H1 (cell line): ENCODE data around the gene LSM3. TPM values are rescaled to one million over a fixed set of nuclear protein-coding genes. Genes with fewer than 3 reads are reported as not detected.

Experiments used
- CTCF ChIA-PET: fragments of 300-600 bp; sonication (Branson Sonifier 250); formaldehyde crosslinking; loops from one replicate; lab custom pipeline; 2021; ENCODE audit not compliant: partially characterized antibody; lab: Charles Lee
- POLR2A ChIA-PET: fragments of 300-600 bp; sonication (Branson Sonifier 250); formaldehyde crosslinking; loops from one replicate; lab custom pipeline; 2021; ENCODE audit warnings: inconsistent platforms; ENCODE audit not compliant: partially characterized antibody; lab: Charles Lee
- DNase-seq, 2 experiments: peaks; one replicate each; pipeline versions ENCODE4 v3.0.0 to v3.0.0-alpha.2; 2010 to 2022; ENCODE audit warnings: low spot score in 2 of 2, low read depth in 1 of 2, mixed read lengths in 1 of 2
- FAIRE-seq: peaks from 2 replicates; lab custom pipeline; 2011; peaks lifted over from hg19 to GRCh38; lab: Jason Lieb, UNC
- H2AFZ ChIP-seq: 2 replicates; pipeline ENCODE4 v1.8.1; 2012; ENCODE audit warnings: low read length, inconsistent platforms
- H2AK5ac ChIP-seq: 2 replicates; pipeline ENCODE4 v1.6.1; 2013; ENCODE audit warnings: low read depth, low read length
- H2BK120ac ChIP-seq: replicated peaks from 2 replicates; pipeline ENCODE3; 2013; ENCODE audit warnings: low read depth, low read length, inconsistent platforms
- H2BK12ac ChIP-seq: 2 replicates; pipeline ENCODE4 v1.6.1; 2013; ENCODE audit warnings: low read depth, low read length
- H2BK15ac ChIP-seq: 2 replicates; pipeline ENCODE4 v1.6.1; 2013; ENCODE audit warnings: low read length
- H2BK20ac ChIP-seq: 2 replicates; pipeline ENCODE4 v1.6.1; 2013; ENCODE audit warnings: low read length
- H2BK5ac ChIP-seq: 2 replicates; pipeline ENCODE4 v1.6.1; 2013; ENCODE audit warnings: low read depth, low read length
- H3K14ac ChIP-seq: 2 replicates; pipeline ENCODE4 v1.6.1; 2013; ENCODE audit warnings: inconsistent platforms; ENCODE audit not compliant: insufficient read length
- H3K18ac ChIP-seq: 2 replicates; pipeline ENCODE4 v1.6.1; 2013; ENCODE audit warnings: low read length; ENCODE audit errors: extremely low read depth
- H3K23ac ChIP-seq: 2 replicates; pipeline ENCODE4 v1.6.1; 2013; ENCODE audit warnings: inconsistent platforms; ENCODE audit not compliant: insufficient read length
- H3K23me2 ChIP-seq: 2 replicates; pipeline ENCODE4 v1.6.1; 2013; ENCODE audit warnings: low read depth, low read length
- H3K27ac ChIP-seq: 2 replicates; pipeline ENCODE4 v1.6.1; 2011; ENCODE audit warnings: low read depth, low read length, inconsistent platforms
- H3K27me3 ChIP-seq, 4 experiments: replicated peaks in 1 of 4; 1 replicate in 1 of 4; 2 replicates in 3 of 4; pipeline versions ENCODE4 v1.6.1 to v1.8.1; 2011 to 2013; ENCODE audit warnings: low read length in 3 of 4, mild to moderate bottlenecking in 3 of 4, inconsistent platforms in 2 of 4, mixed read lengths in 2 of 4, moderate library complexity in 1 of 4; ENCODE audit not compliant: control insufficient read depth in 3 of 4, insufficient read depth in 3 of 4; ENCODE audit errors: extremely low read depth in 1 of 4
- H3K36me3 ChIP-seq, 4 experiments: 2 replicates each; pipeline versions ENCODE4 v1.6.1 to v1.8.1; 2011 to 2013; ENCODE audit warnings: mild to moderate bottlenecking in 4 of 4, low read length in 3 of 4, moderate library complexity in 2 of 4, control low read depth in 1 of 4, inconsistent platforms in 1 of 4; ENCODE audit not compliant: insufficient read depth in 4 of 4, control insufficient read depth in 2 of 4
- H3K4ac ChIP-seq: replicated peaks from 2 replicates; pipeline ENCODE3; 2013; ENCODE audit warnings: low read length, low read depth, mixed read lengths, inconsistent platforms; ENCODE audit not compliant: insufficient read length
- H3K4me1 ChIP-seq, 4 experiments: replicated peaks in 1 of 4; 1 replicate in 1 of 4; 2 replicates in 3 of 4; pipeline versions ENCODE4 v1.6.1 to v1.8.1; 2011 to 2013; ENCODE audit warnings: low read length in 3 of 4, inconsistent platforms in 2 of 4, mixed read lengths in 1 of 4; ENCODE audit not compliant: insufficient read depth in 4 of 4, control insufficient read depth in 3 of 4
- H3K4me2 ChIP-seq, 2 experiments: 2 replicates each; pipeline versions ENCODE4 v1.6.1 to v1.8.1; 2011 to 2013; ENCODE audit warnings: low read depth in 2 of 2, low read length in 2 of 2, control low read depth in 1 of 2, inconsistent platforms in 1 of 2, mild to moderate bottlenecking in 1 of 2; ENCODE audit not compliant: insufficient read depth in 1 of 2
- H3K4me3 ChIP-seq, 4 experiments: fragments of 200-600, 300-600 bp in 1 of 4; sonication (generic), shearing (Covaris generic), sonication (Bioruptor Twin) in 1 of 4; 2 replicates each; pipeline versions ENCODE4 v1.5.1 to v1.8.1; 2011 to 2016; ENCODE audit warnings: low read length in 4 of 4, low read depth in 3 of 4, control low read depth in 2 of 4, inconsistent platforms in 2 of 4, mild to moderate bottlenecking in 2 of 4, mixed read lengths in 1 of 4, moderate library complexity in 1 of 4; ENCODE audit not compliant: insufficient read depth in 2 of 4; ENCODE audit errors: extremely low read depth in 1 of 4
- H3K56ac ChIP-seq: replicated peaks from 2 replicates; pipeline ENCODE3; 2013; ENCODE audit warnings: low read depth, mild to moderate bottlenecking, mixed read lengths, low read length, inconsistent platforms; ENCODE audit not compliant: insufficient read length
- H3K79me1 ChIP-seq: 2 replicates; pipeline ENCODE4 v1.6.1; 2013; ENCODE audit warnings: low read depth, low read length, control low read depth
- H3K79me2 ChIP-seq, 2 experiments: 2 replicates each; pipeline versions ENCODE4 v1.6.1 to v1.8.1; 2012 to 2013; ENCODE audit warnings: low read length in 2 of 2, mild to moderate bottlenecking in 2 of 2, inconsistent platforms in 1 of 2; ENCODE audit not compliant: insufficient read depth in 2 of 2, control insufficient read depth in 1 of 2
- H3K9ac ChIP-seq, 4 experiments: replicated peaks in 1 of 4; 1 replicate in 1 of 4; 2 replicates in 3 of 4; pipeline versions ENCODE4 v1.6.1 to v1.8.1; 2011 to 2013; ENCODE audit warnings: low read depth in 3 of 4, low read length in 3 of 4, control low read depth in 2 of 4, mild to moderate bottlenecking in 2 of 4, moderate library complexity in 2 of 4, inconsistent platforms in 1 of 4; ENCODE audit errors: extremely low read depth in 1 of 4
- H3K9me3 ChIP-seq, 2 experiments: 2 replicates each; pipeline versions ENCODE4 v1.6.1 to v1.8.1; 2012 to 2013; ENCODE audit warnings: mild to moderate bottlenecking in 2 of 2, moderate library complexity in 2 of 2, control low read depth in 1 of 2, inconsistent platforms in 1 of 2, low read depth in 1 of 2, low read length in 1 of 2, mixed read lengths in 1 of 2; ENCODE audit not compliant: insufficient read depth in 2 of 2
- H4K20me1 ChIP-seq, 2 experiments: replicated peaks in 1 of 2; 2 replicates each; pipeline versions ENCODE3 to v1.8.1; 2011 to 2013; ENCODE audit warnings: inconsistent platforms in 2 of 2, low read length in 2 of 2, mild to moderate bottlenecking in 1 of 2; ENCODE audit not compliant: insufficient read depth in 2 of 2, control insufficient read depth in 1 of 2
- H4K5ac ChIP-seq: 2 replicates; pipeline ENCODE4 v1.6.1; 2013; ENCODE audit warnings: low read length, low read depth, mixed read lengths, inconsistent platforms; ENCODE audit not compliant: insufficient read length
- H4K8ac ChIP-seq: 2 replicates; pipeline ENCODE4 v1.8.0; 2013; ENCODE audit warnings: mild to moderate bottlenecking, moderate library complexity, low read length, inconsistent platforms; ENCODE audit not compliant: insufficient read depth; ENCODE audit errors: extremely low read depth
- H4K91ac ChIP-seq: replicated peaks from 2 replicates; pipeline ENCODE3; 2013; ENCODE audit warnings: low read length, mixed read lengths, inconsistent platforms; ENCODE audit not compliant: insufficient read length
- BCL11A ChIP-seq, 2 experiments: IDR thresholded peaks; one replicate each; pipeline ENCODE4 v1.6.1; 2011; ENCODE audit warnings: low read depth in 2 of 2, low read length in 2 of 2, mild to moderate bottlenecking in 2 of 2
- CBX8 ChIP-seq: fragments of 300-800, 300-1000 bp; sonication (generic); IDR thresholded peaks from 2 replicates; pipeline ENCODE4 v1.7.1; 2016; ENCODE audit warnings: low read depth, low read length, borderline replicate concordance
- CEBPB ChIP-seq: IDR thresholded peaks from 2 replicates; pipeline ENCODE4 v1.6.1; 2012; ENCODE audit warnings: low read depth, low read length
- FOSL1 ChIP-seq: IDR thresholded peaks from 2 replicates; pipeline ENCODE4 v1.6.1; 2011; ENCODE audit warnings: mild to moderate bottlenecking, low read depth, low read length, moderate library complexity; ENCODE audit not compliant: insufficient read depth
- HDAC6 ChIP-seq: IDR thresholded peaks from one replicate; pipeline ENCODE4 v1.7.1; 2012; ENCODE audit warnings: low read depth, mild to moderate bottlenecking, inconsistent platforms, low read length, moderate library complexity
- KDM5A ChIP-seq: fragments of 200-600 bp; IDR thresholded peaks from 2 replicates; pipeline ENCODE4 v1.7.1; 2012; ENCODE audit warnings: mild to moderate bottlenecking, low read length, inconsistent platforms, mixed read lengths
- SP2 ChIP-seq: IDR thresholded peaks from 2 replicates; pipeline ENCODE4 v1.6.1; 2012; ENCODE audit warnings: mild to moderate bottlenecking, low read length, inconsistent platforms
- TBP ChIP-seq: IDR thresholded peaks from 2 replicates; pipeline ENCODE4 v1.6.1; 2011; ENCODE audit warnings: low read depth, low read length, improper control_type of control experiment
- WGBS, 2 experiments: shearing (Covaris generic) in 1 of 2; methylation state at CpG; one replicate each; pipeline versions ENCODE4 v1.1.6 to v1.1.7; 2013 to 2015; ENCODE audit warnings: low lambda C conversion rate in 2 of 2, mixed read lengths in 2 of 2, inconsistent platforms in 1 of 2, low coverage in 1 of 2, missing lambda C conversion rate in 1 of 2; ENCODE audit not compliant: insufficient replicate concordance in 2 of 2, insufficient coverage in 1 of 2, insufficient read length in 1 of 2; ENCODE audit errors: extremely low coverage in 1 of 2, missing lambda C conversion rate in 1 of 2; 5-methylcytosine and 5-hydroxymethylcytosine counted together
- polyA plus RNA-seq, 7 experiments: library from polyadenylated mRNA; depleted of rRNA in 3 of 7; stranded (reverse) in 5 of 7; unstranded in 2 of 7; fragments of >200 nt in 5 of 7; fragments of 200-250 nt in 2 of 7; gene quantifications; 1 replicate in 5 of 7; 2 replicates in 1 of 7; 4 replicates in 1 of 7; pipeline versions ENCODE4 v1.2.1 to v1.2.3, GENCODE V29; 2011 to 2013; ENCODE audit warnings: missing spikeins in 2 of 7, mixed read lengths in 2 of 7
- total RNA-seq: library from RNA; stranded (reverse); fragmentation: NEBNext Ultra II Directional; extraction: Animal tissue kit (Norgen Biotek cat#: 25700); gene quantifications from 2 replicates; pipeline ENCODE4 v1.2.1, GENCODE V29; 2021

The LSM3 gene
- total and polyA plus RNA-seq, 2 of the 8 experiments (the other 6 are each of a cell fraction or from before 2014, with no cell fraction given), result 7.1 to 25.4 TPM

DNA sequence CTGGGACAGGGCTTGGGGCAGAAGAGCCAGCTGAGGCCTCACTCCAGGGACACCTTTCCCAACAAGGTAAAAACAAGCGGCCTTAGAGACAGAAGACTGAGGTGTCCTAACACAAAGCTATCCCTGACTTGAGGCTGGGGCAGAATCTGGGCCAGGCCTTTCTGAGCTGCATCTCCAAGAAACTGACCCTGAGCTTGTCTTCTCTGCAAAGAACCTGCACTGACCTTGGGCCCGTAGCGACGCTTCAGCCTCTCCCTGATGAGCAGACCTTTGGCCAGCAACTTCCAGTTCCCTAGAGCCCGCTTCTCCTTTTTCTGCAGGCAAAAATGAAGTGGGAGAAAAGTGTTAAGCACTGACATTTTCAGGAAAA lies 31.6 kb upstream of the LSM3 start:
- Histone ChIP-seq H2BK15ac (no peak overlapping the region), H3K23me2 (no peaks in the 10 kb centered on the region), H3K9me3 (no peaks in the 10 kb centered on the region), H3K27ac (no peak overlapping the region), H2AK5ac (no peak overlapping the region), H4K5ac (no peak overlapping the region), H3K18ac (no peak overlapping the region), H2BK120ac (no peak overlapping the region), H4K8ac (no peak overlapping the region), H3K27me3 (no peaks in the 10 kb centered on the region), H4K20me1 (peaks cover 2 to 6% of the 10 kb centered on the region in 2 experiments), H2BK20ac (no peak overlapping the region), H3K79me1 (no peaks in the 10 kb centered on the region), H3K79me2 (no peaks in the 10 kb centered on the region), H2BK12ac (no peak overlapping the region), H3K4me3 (no peak overlapping the region), H3K56ac (no peak overlapping the region), H4K91ac (no peak overlapping the region), H3K14ac (no peak overlapping the region), H3K4me2 (no peak overlapping the region), H3K9ac (no peak overlapping the region), H3K36me3 (peaks cover 0 to 11% (median 7%) of the 10 kb centered on the region in 4 experiments; a peak in 5 of 8 replicates), H3K4ac (no peak overlapping the region), H3K4me1 (peaks cover 0 to 14% (median 9%) of the 10 kb centered on the region in 4 experiments; a peak in 6 of 7 replicates), H2AFZ (no peak overlapping the region), H2BK5ac (no peak overlapping the region), H3K23ac (no peak overlapping the region)
- no peak for FAIRE-seq
- CTCF ChIA-PET, result interaction anchor here (0.7 to 2.1 kb wide), 4 partner anchors 12 to 24 kb away, joined by 3 to 10 read pairs (median 6); partner anchors contain the start of genes CHCHD4 and TMEM43
- POLR2A ChIA-PET, result interaction anchor here (1.1 to 2.9 kb wide), 3 partner anchors 19 to 30 kb away, joined by 4 to 15 read pairs (median 7); partner anchors contain the start of genes CHCHD4 and TMEM43
- 85% methylated on average over 5 of the region's 5 CpGs; no CpG with 5 or more reads in 1 of the 2 experiments for WGBS, 2 experiments
- no peak for DNase-seq
- TF ChIP-seq FOSL1 (no peak), CBX8 (no peak), BCL11A (IDR thresholded peaks at IDR 0.05; ENCODE audit: low read depth in 2 of 2, low read length in 2 of 2) (no peak), HDAC6 (no peak), SP2 (no peak), KDM5A (no peak), TBP (no peak), CEBPB (no peak)
